Gastrocnemius medialis (tissue), 4 donors: ENCODE results near the gene VKORC1L1.

Experiments used
- POLR2A ChIP-seq, 2 donors: fragments of 450-650 bp; IDR thresholded peaks; one replicate each; pipeline ENCODE4 v1.6.1; 2017; ENCODE audit warnings: antibody characterized with exemption in 2 of 2, mild to moderate bottlenecking in 2 of 2, moderate library complexity in 2 of 2
- TF ChIP-seq, protein P1 (sequence below), 5 experiments: fragments of 450-650 bp in 3 of 5; fragments of 200-600 bp in 2 of 5; sonication (generic) in 2 of 5; IDR thresholded peaks in 4 of 5; conservative IDR thresholded peaks in 1 of 5; 1 replicate in 4 of 5; 2 replicates in 1 of 5; pipeline ENCODE4 v1.5.1; 2016 to 2019; ENCODE audit warnings: antibody characterized with exemption in 5 of 5, mild to moderate bottlenecking in 3 of 5, moderate library complexity in 3 of 5

DNA sequence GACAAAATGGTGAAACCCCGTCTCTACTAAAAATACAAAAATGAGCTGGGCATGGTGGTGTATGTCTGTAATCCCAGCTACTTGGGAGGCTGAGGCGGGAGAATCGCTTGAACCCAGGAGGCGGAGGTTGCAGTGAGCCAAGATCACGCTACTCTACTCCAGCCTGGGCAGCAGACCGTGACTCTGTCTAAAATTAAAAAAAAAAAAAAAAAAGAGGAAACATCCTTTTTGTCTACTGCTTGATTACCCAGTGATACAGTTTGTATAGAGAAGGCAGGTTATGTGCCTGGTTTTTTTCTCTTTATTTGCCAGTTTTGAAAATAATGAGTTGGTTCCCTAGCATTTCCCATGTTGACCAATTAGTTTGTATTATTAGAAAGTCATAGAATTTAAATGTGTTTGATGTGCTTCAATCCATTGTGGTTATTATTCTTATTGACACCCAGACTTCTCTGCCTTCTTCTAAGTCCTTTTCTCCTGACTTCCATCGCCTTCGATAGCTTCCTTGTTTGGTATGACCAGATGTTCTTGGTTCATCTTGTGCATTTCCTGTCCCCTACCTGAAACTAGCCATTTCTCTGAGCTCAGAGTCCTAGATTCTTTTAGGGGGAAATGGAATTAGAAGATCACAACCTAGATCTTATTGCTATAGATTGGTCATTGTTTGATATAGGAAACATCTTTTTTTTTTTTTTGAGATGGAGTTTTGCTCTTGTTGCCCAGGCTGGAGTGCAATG is 43.2 kb downstream of the VKORC1L1 start:
- TF ChIP-seq, protein P1, sequence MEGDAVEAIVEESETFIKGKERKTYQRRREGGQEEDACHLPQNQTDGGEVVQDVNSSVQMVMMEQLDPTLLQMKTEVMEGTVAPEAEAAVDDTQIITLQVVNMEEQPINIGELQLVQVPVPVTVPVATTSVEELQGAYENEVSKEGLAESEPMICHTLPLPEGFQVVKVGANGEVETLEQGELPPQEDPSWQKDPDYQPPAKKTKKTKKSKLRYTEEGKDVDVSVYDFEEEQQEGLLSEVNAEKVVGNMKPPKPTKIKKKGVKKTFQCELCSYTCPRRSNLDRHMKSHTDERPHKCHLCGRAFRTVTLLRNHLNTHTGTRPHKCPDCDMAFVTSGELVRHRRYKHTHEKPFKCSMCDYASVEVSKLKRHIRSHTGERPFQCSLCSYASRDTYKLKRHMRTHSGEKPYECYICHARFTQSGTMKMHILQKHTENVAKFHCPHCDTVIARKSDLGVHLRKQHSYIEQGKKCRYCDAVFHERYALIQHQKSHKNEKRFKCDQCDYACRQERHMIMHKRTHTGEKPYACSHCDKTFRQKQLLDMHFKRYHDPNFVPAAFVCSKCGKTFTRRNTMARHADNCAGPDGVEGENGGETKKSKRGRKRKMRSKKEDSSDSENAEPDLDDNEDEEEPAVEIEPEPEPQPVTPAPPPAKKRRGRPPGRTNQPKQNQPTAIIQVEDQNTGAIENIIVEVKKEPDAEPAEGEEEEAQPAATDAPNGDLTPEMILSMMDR (IDR thresholded peaks at IDR 0.05 in 4 of 5, conservative IDR thresholded peaks at IDR 0.05 in 1 of 5): no peak
- no peak for TF ChIP-seq POLR2A (IDR thresholded peaks at IDR 0.05)
